ENCODE measurements around the gene ING1.

The ING1 gene

GRCh38 chr13:110681868-110682550 lies 31.5 kb upstream of the ING1 start:
- no peaks in the 10 kb centered on the region for H3K79me2 ChIP-seq (ENCODE audit: insufficient read depth, low read length)
- H3K4me2 ChIP-seq (ENCODE audit: low read depth, low read length, poor library complexity, severe bottlenecking) = no peak overlapping the region
- peaks cover 46% of the 10 kb centered on the region; the same call in 1 of the 2 replicates for H3K36me3 ChIP-seq (ENCODE audit: insufficient read depth, low read length)

GRCh38 chr13:110682746-110683145 lies 30.8 kb upstream of the ING1 start:
- H3F3A ChIP-seq (ENCODE audit: low read depth) = no peaks in the 10 kb centered on the region
- H4K20me1 ChIP-seq (ENCODE audit: insufficient read depth, low read length, poor library complexity, severe bottlenecking) = no peaks in the 10 kb centered on the region
- H3K4me3 ChIP-seq (ENCODE audit: low read length, poor library complexity, severe bottlenecking) = no peak overlapping the region
- no peak overlapping the region for H3K4me2 ChIP-seq (ENCODE audit: low read depth, low read length, poor library complexity, severe bottlenecking)
- H3K4me1 ChIP-seq (ENCODE audit: insufficient read depth, low read length, poor library complexity, severe bottlenecking) = no peaks in the 10 kb centered on the region
- H2AFZ ChIP-seq (ENCODE audit: low read length) = no peak overlapping the region
- no peaks in the 10 kb centered on the region for H3K27me3 ChIP-seq (ENCODE audit: insufficient read depth, low read length, poor library complexity, severe bottlenecking)
- H3K9me3 ChIP-seq (ENCODE audit: insufficient read depth, low read depth, low read length) = no peaks in the 10 kb centered on the region
- no peaks in the 10 kb centered on the region for H3K9me2 ChIP-seq (replicated peaks; ENCODE audit: low read depth, low read length)
- TF ChIP-seq EZH2phosphoT487 (IDR thresholded peaks at IDR 0.05; ENCODE audit: borderline replicate concordance) = no peak
- TF ChIP-seq CTCF (conservative IDR thresholded peaks at IDR 0.05; ENCODE audit: low read length) = no peak
- H3K9ac ChIP-seq (ENCODE audit: low read depth, low read length, poor library complexity, severe bottlenecking) = no peak overlapping the region
- H3K79me2 ChIP-seq (ENCODE audit: insufficient read depth, low read length) = no peaks in the 10 kb centered on the region
- peaks cover 51% of the 10 kb centered on the region; the same call in 1 of the 2 replicates for H3K36me3 ChIP-seq (ENCODE audit: insufficient read depth, low read length)

More at GRCh38 chr13:110681868-110682550, 31.5 kb upstream of the ING1 start:
- H3K4me1 ChIP-seq (ENCODE audit: insufficient read depth, low read length, poor library complexity, severe bottlenecking) = no peaks in the 10 kb centered on the region
- H2AFZ ChIP-seq (ENCODE audit: low read length) = no peak overlapping the region
- no peak overlapping the region for H3K9ac ChIP-seq (ENCODE audit: low read depth, low read length, poor library complexity, severe bottlenecking)
- no peaks in the 10 kb centered on the region for H3K9me3 ChIP-seq (ENCODE audit: insufficient read depth, low read depth, low read length)
- H3K9me2 ChIP-seq (replicated peaks; ENCODE audit: low read depth, low read length) = no peaks in the 10 kb centered on the region
- no peaks in the 10 kb centered on the region for H3K27me3 ChIP-seq (ENCODE audit: insufficient read depth, low read length, poor library complexity, severe bottlenecking)
- TF ChIP-seq CTCF (conservative IDR thresholded peaks at IDR 0.05; ENCODE audit: low read length) (no peak), EZH2phosphoT487 (IDR thresholded peaks at IDR 0.05; ENCODE audit: borderline replicate concordance) (no peak)
- no peak overlapping the region for H3K4me3 ChIP-seq (ENCODE audit: low read length, poor library complexity, severe bottlenecking)
- H3F3A ChIP-seq (ENCODE audit: low read depth) = no peaks in the 10 kb centered on the region
- H4K20me1 ChIP-seq (ENCODE audit: insufficient read depth, low read length, poor library complexity, severe bottlenecking) = no peaks in the 10 kb centered on the region

GRCh38 chr13:110683203-110683883 lies 30.2 kb upstream of the ING1 start:
- Histone ChIP-seq H3K36me3 (ENCODE audit: insufficient read depth, low read length) (peaks cover 55% of the 10 kb centered on the region; the same call in 1 of the 2 replicates), H4K20me1 (ENCODE audit: insufficient read depth, low read length, poor library complexity, severe bottlenecking) (no peaks in the 10 kb centered on the region), H3K79me2 (ENCODE audit: insufficient read depth, low read length) (no peaks in the 10 kb centered on the region), H3K4me1 (ENCODE audit: insufficient read depth, low read length, poor library complexity, severe bottlenecking) (no peaks in the 10 kb centered on the region), H3F3A (ENCODE audit: low read depth) (no peaks in the 10 kb centered on the region), H3K27me3 (ENCODE audit: insufficient read depth, low read length, poor library complexity, severe bottlenecking) (no peaks in the 10 kb centered on the region), H3K4me2 (ENCODE audit: low read depth, low read length, poor library complexity, severe bottlenecking) (no peak overlapping the region), H2AFZ (ENCODE audit: low read length) (no peak overlapping the region), H3K9me2 (replicated peaks; ENCODE audit: low read depth, low read length) (no peaks in the 10 kb centered on the region), H3K9me3 (ENCODE audit: insufficient read depth, low read depth, low read length) (no peaks in the 10 kb centered on the region), H3K4me3 (ENCODE audit: low read length, poor library complexity, severe bottlenecking) (no peak overlapping the region), H3K9ac (ENCODE audit: low read depth, low read length, poor library complexity, severe bottlenecking) (no peak overlapping the region)
- TF ChIP-seq EZH2phosphoT487 (IDR thresholded peaks at IDR 0.05; ENCODE audit: borderline replicate concordance) = no peak
- TF ChIP-seq CTCF (conservative IDR thresholded peaks at IDR 0.05; ENCODE audit: low read length) = peak; percentile 57

Measured in Loucy (cell line).